Adrenal gland (tissue), 5 donors: Measurements from ENCODE around the gene POLR1C.

Source experiments
- CTCF ChIP-seq, 6 experiments: fragments of 450-650 bp in 4 of 6; fragments of 200-600 bp in 2 of 6; sonication (generic) in 1 of 6; IDR thresholded peaks; 1 replicate in 5 of 6; 2 replicates in 1 of 6; pipeline versions ENCODE4 v1.5.1 to v1.8.0; 2016 to 2021; ENCODE audit warnings: antibody characterized with exemption in 6 of 6, mild to moderate bottlenecking in 2 of 6, moderate library complexity in 1 of 6
- POLR2A ChIP-seq, 2 donors: fragments of 450-650 bp; IDR thresholded peaks; one replicate each; pipeline ENCODE4 v1.6.1; 2017; ENCODE audit warnings: antibody characterized with exemption in 2 of 2, mild to moderate bottlenecking in 2 of 2, moderate library complexity in 1 of 2
- donor health status: DM: no; HTN: no; CAD: no.

- no peak for TF ChIP-seq POLR2A (IDR thresholded peaks at IDR 0.05)
- no peak for TF ChIP-seq CTCF (IDR thresholded peaks at IDR 0.05)
These were observed 19.2 kb upstream of the POLR1C start for GRCh38 chr6:43497689-43498088.
